Left lung (tissue), 10 donors: ENCODE data around the gene HMGN2. TPM values are rescaled to one million over a fixed set of nuclear protein-coding genes. Genes with fewer than 3 reads are reported as not detected.
A peak's percentile ranks its signal among the peaks of the same experiment; 100 is the strongest.

Experiments used
- ATAC-seq: fragments of 200-7000 bp; cut with Tn5 transposase; one replicate; pipeline ENCODE4 v1.9.1; 2020; ENCODE audit warnings: moderate library complexity
- DNase-seq, 4 donors: peaks; one replicate each; pipeline ENCODE4 v3.0.0-alpha.2; 2013 to 2020
- H3K27ac ChIP-seq, 2 donors: fragments of 200-600 bp; sonication (generic) in 1 of 2; one replicate each; pipeline versions ENCODE4 v1.5.0 to v1.8.0; 2020 to 2021
- H3K27me3 ChIP-seq, 2 donors: fragments of 200-600 bp; sonication (generic) in 1 of 2; one replicate each; pipeline versions ENCODE4 v1.5.0 to v1.8.0; 2020 to 2021
- H3K36me3 ChIP-seq, 2 donors: fragments of 200-600 bp; sonication (generic) in 1 of 2; one replicate each; pipeline versions ENCODE4 v1.5.0 to v1.8.0; 2020 to 2021
- H3K4me1 ChIP-seq, 2 donors: fragments of 200-600 bp; one replicate each; pipeline ENCODE4 v1.8.0; 2021
- H3K4me3 ChIP-seq, 2 donors: fragments of 200-600 bp; sonication (generic) in 1 of 2; one replicate each; pipeline versions ENCODE4 v1.5.0 to v1.8.0; 2020 to 2021; ENCODE audit warnings: mild to moderate bottlenecking in 1 of 2
- H3K9me3 ChIP-seq, 2 donors: fragments of 200-600 bp; sonication (generic) in 1 of 2; one replicate each; pipeline versions ENCODE4 v1.5.0 to v1.8.0; 2020 to 2021
- CTCF ChIP-seq, 2 donors: fragments of 200-600 bp; sonication (generic) in 1 of 2; IDR thresholded peaks; one replicate each; pipeline versions ENCODE4 v1.5.0 to v1.8.0; 2021; ENCODE audit warnings: antibody characterized with exemption in 2 of 2
- intact Hi-C, 2 donors: fragments of 100-400 bp; cut with DNase I; formaldehyde crosslinking; loops; one replicate each; pipeline versions ENCODE4 v1.11.2 to v1.14.2; 2022
- polyA plus RNA-seq, 6 donors: library from polyadenylated mRNA; unstranded; fragments of 120-200 nt; gene quantifications; one replicate each; pipeline ENCODE4 v1.2.1, GENCODE V29; 2013; ENCODE audit not compliant: insufficient read length in 6 of 6
- total RNA-seq, 2 donors: library from RNA; stranded (reverse); fragmentation: NEBNext Ultra II Directional; extraction: Animal tissue kit (Norgen Biotek cat#: 25700); gene quantifications; one replicate each; pipeline ENCODE4 v1.2.1, GENCODE V29; 2021
- donor health status: DM: no; HTN: yes; CAD: no.
- donor health status: DM: no; HTN: no; CAD: no.

The HMGN2 gene
- total and polyA plus RNA-seq, 8 donors: 266 to 1,494 (median 1,086) TPM

GRCh38 chr1:26469558-26469957, 2.7 kb upstream of the HMGN2 start:
- peak overlapping the region in 1 of 2 donors; percentile 99 for H3K27ac ChIP-seq

GRCh38 chr1:26470878-26471497, 1.3 kb upstream of the HMGN2 start:
- H3K27ac ChIP-seq: peak overlapping the region in 1 of 2 donors; percentile 99
- no peaks in the 10 kb centered on the region for H3K9me3 ChIP-seq
- intact Hi-C loops: no loop called here
- H3K27me3 ChIP-seq: no peaks in the 10 kb centered on the region
- peak overlapping the region; percentile 98 for H3K4me3 ChIP-seq
- TF ChIP-seq CTCF (IDR thresholded peaks at IDR 0.05): no peak
- peaks cover 20 to 44% of the 10 kb centered on the region in 2 donors for H3K4me1 ChIP-seq
- peaks cover 3 to 50% of the 10 kb centered on the region in 2 donors for H3K36me3 ChIP-seq
- ATAC-seq: no peak
- no peak for DNase-seq

More at GRCh38 chr1:26469558-26469957, 2.7 kb upstream of the HMGN2 start:
- Histone ChIP-seq H3K36me3 (peaks cover 3 to 56% of the 10 kb centered on the region in 2 donors), H3K27me3 (no peaks in the 10 kb centered on the region), H3K4me1 (peaks cover 20 to 39% of the 10 kb centered on the region in 2 donors), H3K4me3 (no peak overlapping the region), H3K9me3 (no peaks in the 10 kb centered on the region)
- DNase-seq (no peak), ATAC-seq (no peak)
- intact Hi-C loops: no loop called here
- no peak for TF ChIP-seq CTCF (IDR thresholded peaks at IDR 0.05)

GRCh38 chr1:26471498-26472319, 531 bp upstream of the HMGN2 start:
- peak; percentile 79 to 92 (median 82) for DNase-seq
- Histone ChIP-seq H3K36me3 (peaks cover 3 to 50% of the 10 kb centered on the region in 2 donors), H3K4me1 (peaks cover 20 to 44% of the 10 kb centered on the region in 2 donors), H3K27me3 (no peaks in the 10 kb centered on the region), H3K9me3 (no peaks in the 10 kb centered on the region), H3K4me3 (peak overlapping the region; percentile 98), H3K27ac (peak overlapping the region; percentile 99)
- no peak for TF ChIP-seq CTCF (IDR thresholded peaks at IDR 0.05)
- peak; percentile 41 for ATAC-seq
- intact Hi-C loops: no loop called here

GRCh38 chr1:26472901-26473845, 933 bp downstream of the HMGN2 start:
- Histone ChIP-seq H3K4me1 (peaks cover 20 to 44% of the 10 kb centered on the region in 2 donors), H3K9me3 (no peaks in the 10 kb centered on the region), H3K4me3 (peak overlapping the region; percentile 98), H3K36me3 (peaks cover 3 to 50% of the 10 kb centered on the region in 2 donors), H3K27me3 (no peaks in the 10 kb centered on the region), H3K27ac (peak overlapping the region; percentile 99)
- intact Hi-C loops: no loop called here
- ATAC-seq: peak; percentile 87
- peak; percentile 93 to 99 (median 97) for DNase-seq
- no peak for TF ChIP-seq CTCF (IDR thresholded peaks at IDR 0.05)
